ENCODE data around the gene DHRS7B.
"Not testable (repeated sequence)": the region's sequence is repeated elsewhere in the genome, so short reads cannot be mapped to it uniquely, and the experiment has no call there.

Gene DHRS7B

GRCh38 chr17:21113716-21114115 is 13.0 kb upstream of the DHRS7B start:
- no CpG with 5 or more reads among the region's 1 CpG for WGBS (ENCODE audit: extremely low coverage, insufficient coverage, low lambda C conversion rate)
- Histone ChIP-seq H3K23ac (ENCODE audit: low read length) (no peak overlapping the region), H3K4me1 (ENCODE audit: control insufficient read depth, low read depth, low read length) (peaks cover 2% of the 10 kb centered on the region), H4K5ac (ENCODE audit: low read length) (no peak overlapping the region), H3K4me2 (ENCODE audit: low read length) (no peak overlapping the region), H3K79me2 (ENCODE audit: control insufficient read depth, insufficient read depth, low read length) (no peaks in the 10 kb centered on the region), H3K56ac (ENCODE audit: low read length) (no peak overlapping the region), H2AK5ac (ENCODE audit: low read length) (no peak overlapping the region), H3K79me1 (ENCODE audit: low read length) (no peaks in the 10 kb centered on the region), H4K8ac (ENCODE audit: low read depth, low read length) (no peak overlapping the region), H3K4ac (ENCODE audit: low read depth, low read length) (no peak overlapping the region), H3K27me3 (ENCODE audit: insufficient read depth, low read length, poor library complexity) (no peaks in the 10 kb centered on the region), H3K18ac (ENCODE audit: low read length) (no peak overlapping the region), H2BK15ac (replicated peaks; ENCODE audit: low read depth) (no peak overlapping the region), H3K4me3 (ENCODE audit: low read length) (no peak overlapping the region), H2BK5ac (ENCODE audit: low read length) (no peak overlapping the region), H3K36me3 (ENCODE audit: control insufficient read depth, insufficient read depth, low read length) (no peaks in the 10 kb centered on the region), H2BK120ac (ENCODE audit: low read depth, low read length) (peak overlapping the region; percentile 61), H3K9ac (ENCODE audit: low read length) (no peak overlapping the region), H3K27ac (ENCODE audit: low read depth, low read length) (no peak overlapping the region)
- DNase-seq: no peak

- H3K23ac ChIP-seq (ENCODE audit: low read length); H3K27me3 ChIP-seq (ENCODE audit: insufficient read depth, low read length, poor library complexity); H3K4me1 ChIP-seq (ENCODE audit: control insufficient read depth, low read depth, low read length); DNase-seq; H2BK5ac ChIP-seq (ENCODE audit: low read length); H3K4me3 ChIP-seq (ENCODE audit: low read length); H2BK15ac ChIP-seq (replicated peaks; ENCODE audit: low read depth); H3K27ac ChIP-seq (ENCODE audit: low read depth, low read length); H2AK5ac ChIP-seq (ENCODE audit: low read length); H3K79me1 ChIP-seq (ENCODE audit: low read length); H4K5ac ChIP-seq (ENCODE audit: low read length); H3K18ac ChIP-seq (ENCODE audit: low read length); H3K56ac ChIP-seq (ENCODE audit: low read length); H3K4ac ChIP-seq (ENCODE audit: low read depth, low read length); H3K79me2 ChIP-seq (ENCODE audit: control insufficient read depth, insufficient read depth, low read length); H3K4me2 ChIP-seq (ENCODE audit: low read length); H2BK120ac ChIP-seq (ENCODE audit: low read depth, low read length); H4K8ac ChIP-seq (ENCODE audit: low read depth, low read length); H3K36me3 ChIP-seq (ENCODE audit: control insufficient read depth, insufficient read depth, low read length); H3K9ac ChIP-seq (ENCODE audit: low read length): not testable (repeated sequence)
- no CpG with 5 or more reads among the region's 4 CpGs for WGBS (ENCODE audit: extremely low coverage, insufficient coverage, low lambda C conversion rate)
Observed at GRCh38 chr17:21114791-21115190, 12.0 kb upstream of the DHRS7B start.

DNA sequence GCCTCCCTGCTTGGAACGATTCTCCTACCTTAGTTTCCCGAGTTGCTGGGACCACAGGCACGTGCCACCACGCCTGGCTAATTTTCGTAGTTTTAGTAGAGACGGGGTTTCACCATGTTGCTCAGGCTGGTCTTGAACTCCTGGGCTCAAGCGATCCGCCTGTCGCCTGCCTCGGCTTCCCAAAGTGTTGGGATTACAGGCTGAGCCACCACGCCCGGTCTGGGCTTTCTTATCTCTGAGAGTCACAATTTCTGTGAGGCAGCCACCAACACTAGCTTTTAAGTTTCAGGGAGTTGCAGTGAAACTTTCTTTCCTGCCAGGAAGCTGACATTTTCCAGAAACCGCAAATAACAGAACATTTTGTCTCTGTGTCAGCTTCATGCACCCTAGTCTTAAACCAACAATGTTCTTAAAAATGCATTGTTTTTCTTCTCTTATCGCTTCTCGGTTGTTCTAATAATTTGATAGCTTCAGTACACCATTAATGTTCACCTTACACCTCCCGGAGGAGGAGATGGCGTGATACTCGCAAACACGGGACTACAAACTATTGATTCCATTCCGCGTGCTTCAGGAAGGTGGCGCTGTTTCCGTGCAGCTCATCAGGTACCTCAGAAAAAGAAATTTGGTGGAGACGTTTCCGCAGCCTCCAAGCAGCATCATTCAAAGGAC is 7.4 kb upstream of the DHRS7B start:
- Histone ChIP-seq H3K9ac (ENCODE audit: low read length) (no peak overlapping the region), H3K4me1 (ENCODE audit: control insufficient read depth, low read depth, low read length) (no peaks in the 10 kb centered on the region), H2BK5ac (ENCODE audit: low read length) (no peak overlapping the region), H4K5ac (ENCODE audit: low read length) (no peak overlapping the region), H3K79me2 (ENCODE audit: control insufficient read depth, insufficient read depth, low read length) (no peaks in the 10 kb centered on the region), H3K79me1 (ENCODE audit: low read length) (no peaks in the 10 kb centered on the region), H3K56ac (ENCODE audit: low read length) (no peak overlapping the region), H3K18ac (ENCODE audit: low read length) (no peak overlapping the region), H3K27me3 (ENCODE audit: insufficient read depth, low read length, poor library complexity) (no peaks in the 10 kb centered on the region), H3K4ac (ENCODE audit: low read depth, low read length) (no peak overlapping the region), H3K23ac (ENCODE audit: low read length) (no peak overlapping the region), H2BK15ac (replicated peaks; ENCODE audit: low read depth) (no peak overlapping the region), H2BK120ac (ENCODE audit: low read depth, low read length) (no peak overlapping the region), H3K27ac (ENCODE audit: low read depth, low read length) (no peak overlapping the region), H3K36me3 (ENCODE audit: control insufficient read depth, insufficient read depth, low read length) (no peaks in the 10 kb centered on the region), H3K4me2 (ENCODE audit: low read length) (no peak overlapping the region), H4K8ac (ENCODE audit: low read depth, low read length) (peak overlapping the region; percentile 58), H3K4me3 (ENCODE audit: low read length) (no peak overlapping the region), H2AK5ac (ENCODE audit: low read length) (no peak overlapping the region)
- no CpG with 5 or more reads among the region's 25 CpGs for WGBS (ENCODE audit: extremely low coverage, insufficient coverage, low lambda C conversion rate)
- DNase-seq: peak; percentile 88

DNA sequence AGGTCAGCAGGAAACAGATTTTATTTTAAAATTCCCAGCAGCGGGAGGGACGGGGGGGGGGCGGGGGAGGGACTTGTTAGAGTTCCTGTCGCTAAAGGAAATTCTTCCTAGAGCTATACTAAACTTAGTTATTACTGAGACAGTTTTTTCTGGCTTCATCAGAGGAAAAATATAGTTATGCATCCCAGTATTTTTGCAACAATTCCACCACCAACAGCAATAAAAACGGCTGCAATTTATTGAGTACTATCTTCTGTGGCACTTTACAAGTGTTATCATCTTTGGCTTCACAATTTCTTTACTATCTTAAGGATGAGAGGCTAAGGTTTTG is 6.9 kb upstream of the DHRS7B start:
- H3K56ac ChIP-seq (ENCODE audit: low read length): no peak overlapping the region
- DNase-seq: no peak
- H3K27me3 ChIP-seq (ENCODE audit: insufficient read depth, low read length, poor library complexity): no peaks in the 10 kb centered on the region
- no peak overlapping the region for H3K18ac ChIP-seq (ENCODE audit: low read length)
- H4K5ac ChIP-seq (ENCODE audit: low read length): no peak overlapping the region
- no peak overlapping the region for H4K8ac ChIP-seq (ENCODE audit: low read depth, low read length)
- no peak overlapping the region for H3K4me2 ChIP-seq (ENCODE audit: low read length)
- H3K4me3 ChIP-seq (ENCODE audit: low read length): no peak overlapping the region
- no peak overlapping the region for H2BK120ac ChIP-seq (ENCODE audit: low read depth, low read length)
- H3K4ac ChIP-seq (ENCODE audit: low read depth, low read length): no peak overlapping the region
- no peaks in the 10 kb centered on the region for H3K79me2 ChIP-seq (ENCODE audit: control insufficient read depth, insufficient read depth, low read length)
- H3K79me1 ChIP-seq (ENCODE audit: low read length): no peaks in the 10 kb centered on the region
- H2BK15ac ChIP-seq (replicated peaks; ENCODE audit: low read depth): no peak overlapping the region
- no CpG with 5 or more reads among the region's 5 CpGs for WGBS (ENCODE audit: extremely low coverage, insufficient coverage, low lambda C conversion rate)
- no peak overlapping the region for H2AK5ac ChIP-seq (ENCODE audit: low read length)
- no peak overlapping the region for H3K23ac ChIP-seq (ENCODE audit: low read length)
- no peaks in the 10 kb centered on the region for H3K4me1 ChIP-seq (ENCODE audit: control insufficient read depth, low read depth, low read length)
- H3K36me3 ChIP-seq (ENCODE audit: control insufficient read depth, insufficient read depth, low read length): no peaks in the 10 kb centered on the region
- no peak overlapping the region for H2BK5ac ChIP-seq (ENCODE audit: low read length)
- no peak overlapping the region for H3K9ac ChIP-seq (ENCODE audit: low read length)
- no peak overlapping the region for H3K27ac ChIP-seq (ENCODE audit: low read depth, low read length)

GRCh38 chr17:21124086-21124485 is 2.7 kb upstream of the DHRS7B start:
- no peak for DNase-seq
- H3K18ac ChIP-seq (ENCODE audit: low read length): no peak overlapping the region
- H3K36me3 ChIP-seq (ENCODE audit: control insufficient read depth, insufficient read depth, low read length): no peaks in the 10 kb centered on the region

DNA sequence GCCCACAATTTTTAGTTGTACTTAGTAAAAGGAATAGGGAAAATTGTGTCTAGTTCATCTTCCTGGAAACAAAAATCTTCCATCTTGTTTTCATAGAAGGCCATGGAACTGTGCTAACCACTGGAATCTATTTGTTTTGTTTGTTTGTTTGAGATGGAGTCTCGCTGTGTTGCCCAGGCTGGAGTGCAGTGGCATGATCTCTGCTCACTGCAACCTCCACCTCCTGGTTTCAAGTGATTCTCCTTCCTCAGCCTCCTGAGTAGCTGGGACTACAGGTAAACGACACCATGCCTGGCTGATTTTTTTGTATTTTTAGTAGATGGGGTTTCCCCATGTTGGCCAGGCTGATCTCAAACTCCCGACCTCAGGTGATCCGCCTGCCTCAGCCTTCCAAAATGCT is 2.2 kb upstream of the DHRS7B start:
- H3K27me3 ChIP-seq (ENCODE audit: insufficient read depth, low read length, poor library complexity); H2BK5ac ChIP-seq (ENCODE audit: low read length); H3K4ac ChIP-seq (ENCODE audit: low read depth, low read length); H3K79me1 ChIP-seq (ENCODE audit: low read length); H3K27ac ChIP-seq (ENCODE audit: low read depth, low read length); H4K5ac ChIP-seq (ENCODE audit: low read length); H3K56ac ChIP-seq (ENCODE audit: low read length); H2BK120ac ChIP-seq (ENCODE audit: low read depth, low read length); DNase-seq; H2AK5ac ChIP-seq (ENCODE audit: low read length); H3K4me2 ChIP-seq (ENCODE audit: low read length); H2BK15ac ChIP-seq (replicated peaks; ENCODE audit: low read depth); H3K36me3 ChIP-seq (ENCODE audit: control insufficient read depth, insufficient read depth, low read length); H4K8ac ChIP-seq (ENCODE audit: low read depth, low read length); H3K4me3 ChIP-seq (ENCODE audit: low read length); H3K4me1 ChIP-seq (ENCODE audit: control insufficient read depth, low read depth, low read length); H3K79me2 ChIP-seq (ENCODE audit: control insufficient read depth, insufficient read depth, low read length); H3K23ac ChIP-seq (ENCODE audit: low read length); H3K18ac ChIP-seq (ENCODE audit: low read length); H3K9ac ChIP-seq (ENCODE audit: low read length): not testable (repeated sequence)
- WGBS (ENCODE audit: extremely low coverage, insufficient coverage, low lambda C conversion rate): no CpG with 5 or more reads among the region's 4 CpGs

More at GRCh38 chr17:21124086-21124485, 2.7 kb upstream of the DHRS7B start:
- Histone ChIP-seq H3K9ac (ENCODE audit: low read length) (no peak overlapping the region), H3K27ac (ENCODE audit: low read depth, low read length) (no peak overlapping the region), H3K27me3 (ENCODE audit: insufficient read depth, low read length, poor library complexity) (no peaks in the 10 kb centered on the region), H3K4me3 (ENCODE audit: low read length) (no peak overlapping the region), H3K4me2 (ENCODE audit: low read length) (no peak overlapping the region), H3K23ac (ENCODE audit: low read length) (no peak overlapping the region), H2AK5ac (ENCODE audit: low read length) (no peak overlapping the region), H3K4ac (ENCODE audit: low read depth, low read length) (no peak overlapping the region), H3K4me1 (ENCODE audit: control insufficient read depth, low read depth, low read length) (no peaks in the 10 kb centered on the region), H2BK5ac (ENCODE audit: low read length) (no peak overlapping the region), H4K8ac (ENCODE audit: low read depth, low read length) (no peak overlapping the region), H2BK15ac (replicated peaks; ENCODE audit: low read depth) (no peak overlapping the region), H4K5ac (ENCODE audit: low read length) (no peak overlapping the region), H3K56ac (ENCODE audit: low read length) (no peak overlapping the region), H2BK120ac (ENCODE audit: low read depth, low read length) (no peak overlapping the region), H3K79me1 (ENCODE audit: low read length) (peaks cover 6% of the 10 kb centered on the region), H3K79me2 (ENCODE audit: control insufficient read depth, insufficient read depth, low read length) (peaks cover 7% of the 10 kb centered on the region)
- WGBS (ENCODE audit: extremely low coverage, insufficient coverage, low lambda C conversion rate): no CpG with 5 or more reads among the region's 4 CpGs
